GM10248 (cell line): ENCODE data around the gene RAPGEF6.
A peak's percentile ranks its signal among the peaks of the same experiment; 100 is the strongest.
"Not testable (repeated sequence)": the region's sequence is repeated elsewhere in the genome, so short reads cannot be mapped to it uniquely, and the experiment has no call there.

Experiments
- CTCF ChIA-PET: fragments of 300-600 bp; sonication (Branson Sonifier 250); formaldehyde crosslinking; extraction: SDS; loops from one replicate; lab custom pipeline; 2021; ENCODE audit warnings: antibody characterized with exemption; lab: Yijun Ruan, JAX
- POLR2A ChIA-PET: fragments of 350-650 bp; sonication (Branson Sonifier 250); formaldehyde crosslinking; extraction: SDS; loops from one replicate; lab custom pipeline; 2020; ENCODE audit warnings: antibody characterized with exemption; lab: Yijun Ruan, JAX
- DNase-seq: peaks from one replicate; pipeline ENCODE4 v3.0.0; 2012; ENCODE audit errors: extremely low spot score
- CTCF ChIP-seq: IDR thresholded peaks from 2 replicates; pipeline ENCODE4 v1.5.1; 2012; ENCODE audit warnings: mild to moderate bottlenecking, low read depth; ENCODE audit errors: extremely low read depth, missing control alignments, control extremely low read depth

RAPGEF6 gene

GRCh38 chr5:131634996-131635683 is at the start of gene RAPGEF6:
TSS of gene RAPGEF6 (minus strand) at chr5:131635229. CDS start at chr5:131635030, 199 bp downstream.
- CTCF ChIA-PET: interaction anchor here (1.0 to 1.2 kb wide), 2 partner anchors 10 to 12 kb away, joined by 3 to 5 read pairs; no protein-coding TSS in a partner anchor
- TF ChIP-seq CTCF: no peak
- POLR2A ChIA-PET: interaction anchor here (0.6 to 1.0 kb wide), 3 partner anchors 12 to 29 kb away, joined by 3 to 6 read pairs (median 5); no protein-coding TSS in a partner anchor
- DNase-seq: peak; percentile 89

DNA sequence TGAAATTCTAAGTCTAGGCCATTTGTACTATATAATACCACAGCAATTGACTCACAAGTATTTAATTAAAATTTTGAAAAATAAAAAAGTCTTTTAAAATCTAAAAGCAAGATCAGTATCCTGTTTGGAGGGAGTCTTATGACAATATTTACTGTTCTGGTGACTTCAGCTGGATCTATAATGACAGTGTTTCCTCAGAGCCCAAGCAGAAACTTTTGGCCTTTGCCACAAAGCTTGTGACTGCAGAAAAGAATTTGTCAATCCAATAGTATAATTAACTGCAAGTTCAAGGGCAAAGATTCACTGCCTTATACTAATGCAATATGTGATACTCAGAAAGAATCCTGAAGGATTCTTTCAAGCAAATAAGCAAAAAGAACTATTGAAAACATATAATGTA is 49.6 kb upstream of the RAPGEF6 start:
- no peak for TF ChIP-seq CTCF
- ChIA-PET POLR2A (no interaction called here), CTCF (no interaction called here)
- no peak for DNase-seq

GRCh38 chr5:131684051-131684450 is 49.0 kb upstream of the RAPGEF6 start:
- TF ChIP-seq CTCF: no peak
- POLR2A ChIA-PET: no interaction called here
- CTCF ChIA-PET: no interaction called here
- DNase-seq: no peak

- DNase-seq: no peak
- ChIA-PET CTCF (no interaction called here), POLR2A (no interaction called here)
- no peak for TF ChIP-seq CTCF
These were observed 47.8 kb upstream of the RAPGEF6 start for GRCh38 chr5:131682826-131683225.

DNA sequence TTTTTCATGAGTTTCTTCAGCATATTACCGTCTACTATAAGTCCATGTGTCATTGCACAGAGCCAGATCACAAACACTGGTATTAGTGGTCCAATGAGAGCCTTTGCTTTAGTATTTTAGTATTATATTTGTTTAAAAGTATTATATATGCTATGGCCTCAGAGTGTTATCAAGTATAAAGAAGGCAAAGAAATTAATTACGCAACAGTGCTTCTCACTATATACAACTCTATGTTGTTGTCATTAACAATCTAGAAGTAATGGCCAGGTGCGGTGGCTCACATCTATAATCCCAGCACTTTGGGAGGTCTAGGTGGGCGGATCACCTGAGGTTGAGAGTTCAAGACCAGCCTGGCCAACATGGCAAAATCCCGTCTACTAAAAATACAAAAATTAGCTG is 47.1 kb upstream of the RAPGEF6 start:
- ChIA-PET POLR2A (no interaction called here), CTCF (no interaction called here)
- no peak for TF ChIP-seq CTCF

GRCh38 chr5:131679911-131680310 is 44.9 kb upstream of the RAPGEF6 start:
- no peak for TF ChIP-seq CTCF
- ChIA-PET CTCF (interaction anchor here (0.9 to 1.5 kb wide), 4 partner anchors 31 to 328 kb away, joined by 3 to 5 read pairs (median 4); no protein-coding TSS in a partner anchor), POLR2A (no interaction called here)
- DNase-seq: no peak

More for the DNA sequence above, 47.1 kb upstream of the RAPGEF6 start:
- no peak for DNase-seq

DNA sequence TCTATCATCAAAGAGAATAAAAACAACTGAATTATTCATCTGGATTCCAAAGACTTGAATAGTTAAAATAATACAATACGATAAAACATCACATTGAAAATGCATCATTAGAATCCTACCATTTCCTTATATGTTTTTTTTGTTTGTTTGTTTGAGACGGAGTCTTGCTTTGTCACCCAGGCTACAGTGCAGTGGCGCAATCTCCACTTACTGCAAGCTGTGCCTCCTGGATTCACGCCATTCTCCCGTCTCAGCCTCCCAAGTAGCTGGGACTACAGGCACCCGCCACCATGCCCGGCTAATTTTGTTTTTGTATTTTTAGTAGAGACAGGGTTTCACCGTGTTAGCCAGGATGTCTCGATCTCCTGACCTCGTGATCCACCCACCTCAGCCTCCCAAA is 43.2 kb upstream of the RAPGEF6 start:
- POLR2A ChIA-PET, DNase-seq: not testable (repeated sequence)
- CTCF ChIA-PET: interaction anchor here (1.4 kb wide), 1 partner anchor 22 kb away, joined by 4 read pairs; no protein-coding TSS in a partner anchor
